HG03469 (cell line): Measurements from ENCODE around the gene SHQ1.

Source experiments
- ATAC-seq: cut with Tn5 transposase; IDR thresholded peaks from one replicate; pipeline ENCODE4 v1.9.1; 2021; ENCODE audit warnings: mild to moderate bottlenecking, moderate library complexity, moderate number of reproducible peaks; ENCODE audit not compliant: unreplicated experiment

SHQ1 gene

GRCh38 chr3:72847751-72848702 is at the start of gene SHQ1:
TSS of gene SHQ1 (minus strand) at chr3:72848445. CDS start at chr3:72848340, 105 bp downstream.
- ATAC-seq, result peak; percentile 72

GRCh38 chr3:72897758-72898007 is 49.4 kb upstream of the SHQ1 start:
- ATAC-seq, result no peak

- no peak for ATAC-seq
Observed at GRCh38 chr3:72896996-72897757, 48.9 kb upstream of the SHQ1 start.

DNA sequence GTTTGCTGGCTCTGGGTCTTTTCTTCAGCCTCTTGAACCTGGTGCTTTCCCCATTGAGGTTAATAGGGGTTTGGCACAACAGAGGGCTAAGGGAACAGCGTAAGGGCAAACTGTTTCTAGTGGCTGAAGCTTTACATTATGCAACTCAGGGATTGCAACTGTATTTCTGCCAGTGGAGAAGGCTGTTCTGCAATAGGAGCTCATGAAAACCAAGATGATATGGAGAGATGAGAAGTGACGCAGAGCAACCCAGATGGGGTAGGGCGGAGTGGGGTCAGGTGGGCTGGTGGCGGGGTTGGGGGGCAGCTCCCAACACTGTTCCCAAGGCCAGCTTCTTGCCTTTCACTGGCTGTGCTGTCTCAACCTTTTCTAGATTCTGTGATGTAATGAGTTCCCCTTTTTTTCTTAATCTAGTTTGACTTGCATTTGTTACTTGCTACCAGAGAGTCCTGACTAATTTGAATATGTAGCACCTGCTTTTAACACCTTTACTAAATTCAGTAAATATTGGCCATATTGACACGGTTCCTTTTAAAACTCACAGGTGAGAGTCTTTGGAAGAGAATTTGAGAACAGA is 46.8 kb upstream of the SHQ1 start:
- ATAC-seq, result no peak

DNA sequence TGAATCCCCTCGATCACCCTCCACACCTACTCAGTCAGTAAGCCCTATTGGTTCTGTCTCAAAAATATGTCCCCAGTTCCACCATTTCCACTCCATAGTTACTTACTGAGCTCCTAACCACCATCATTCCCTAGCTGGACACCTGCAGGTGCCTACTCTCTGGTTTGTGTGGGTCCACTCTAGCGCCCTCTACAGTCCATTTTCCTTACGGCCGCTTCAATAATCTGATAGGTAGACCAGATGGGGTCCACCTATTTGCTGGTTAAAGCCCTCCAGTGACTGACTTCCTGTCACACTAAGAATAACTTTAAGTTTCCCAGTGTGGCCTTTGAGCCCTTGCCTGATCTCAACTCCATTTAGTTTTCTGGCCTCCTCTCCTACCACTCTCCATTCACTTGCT is 44.6 kb upstream of the SHQ1 start:
- no peak for ATAC-seq

DNA sequence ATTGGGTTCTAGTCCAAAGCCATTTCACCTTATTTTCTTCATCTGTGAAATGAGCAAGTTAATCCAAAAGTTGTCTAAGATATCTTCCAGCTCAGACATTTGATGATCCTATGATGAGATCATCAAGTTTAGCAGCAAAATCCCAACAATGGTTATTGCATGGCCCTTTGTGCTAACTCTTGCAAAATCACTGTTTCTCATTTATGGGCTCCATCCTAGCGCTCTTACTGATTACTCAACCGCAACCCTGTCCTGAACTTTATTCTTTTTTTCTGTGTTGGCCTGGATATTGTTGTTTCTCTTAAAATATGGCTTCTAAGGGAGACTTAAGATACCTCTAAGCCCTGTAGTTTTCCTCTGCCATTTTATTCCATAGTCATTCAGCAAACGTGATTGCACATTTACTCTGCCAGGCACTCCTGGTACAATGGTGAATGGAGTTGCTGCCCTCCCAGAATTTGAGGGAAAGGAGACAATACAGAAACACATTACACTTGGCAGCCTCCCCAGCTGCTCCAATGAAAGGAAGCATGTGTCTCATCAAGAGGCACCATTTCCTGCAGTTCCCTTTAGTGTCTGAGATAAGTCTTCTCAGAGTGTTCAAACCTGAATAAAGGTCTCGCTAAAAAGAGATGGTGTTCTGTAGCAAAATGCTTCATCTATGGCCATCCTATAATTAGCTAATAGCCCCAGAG is 44.0 kb upstream of the SHQ1 start:
- ATAC-seq, result no peak

DNA sequence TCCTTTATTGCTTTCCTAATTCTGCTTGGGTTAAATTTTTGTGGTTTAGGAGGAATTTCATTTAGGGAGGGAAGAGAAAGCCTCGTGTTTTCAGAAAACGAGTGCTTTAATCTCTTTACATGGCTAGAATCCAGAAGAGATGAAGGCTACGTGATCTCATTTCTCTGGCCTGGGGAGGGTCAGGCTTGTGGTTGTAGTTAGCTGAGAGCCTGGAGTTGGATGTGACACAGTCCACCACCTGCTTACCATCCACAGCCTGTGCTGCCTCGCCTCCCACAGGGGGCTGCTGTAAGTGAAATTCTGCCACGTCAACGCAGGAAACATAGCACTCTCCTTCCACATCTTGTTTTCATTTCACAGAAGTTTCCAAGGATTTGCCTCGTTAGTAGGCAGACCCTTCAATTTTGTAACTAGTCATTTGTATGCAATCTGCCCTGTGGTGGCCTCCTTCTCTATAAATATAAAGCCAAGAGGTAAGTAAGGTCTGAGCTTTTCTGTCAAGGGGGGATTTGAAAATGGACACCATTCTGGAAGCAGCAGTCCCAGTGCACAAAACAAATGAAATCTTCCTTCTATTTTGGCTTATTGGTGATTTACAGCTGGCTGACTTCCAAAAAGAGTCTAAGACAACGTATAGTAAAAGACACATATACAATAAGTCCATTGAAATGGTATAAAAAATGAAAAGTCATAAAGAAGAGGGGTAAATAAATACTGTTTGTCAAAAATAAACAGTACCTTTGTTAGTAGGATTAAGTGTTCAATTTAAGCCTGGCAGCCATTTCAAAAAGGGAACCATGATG is 43.0 kb upstream of the SHQ1 start:
- no peak for ATAC-seq

DNA sequence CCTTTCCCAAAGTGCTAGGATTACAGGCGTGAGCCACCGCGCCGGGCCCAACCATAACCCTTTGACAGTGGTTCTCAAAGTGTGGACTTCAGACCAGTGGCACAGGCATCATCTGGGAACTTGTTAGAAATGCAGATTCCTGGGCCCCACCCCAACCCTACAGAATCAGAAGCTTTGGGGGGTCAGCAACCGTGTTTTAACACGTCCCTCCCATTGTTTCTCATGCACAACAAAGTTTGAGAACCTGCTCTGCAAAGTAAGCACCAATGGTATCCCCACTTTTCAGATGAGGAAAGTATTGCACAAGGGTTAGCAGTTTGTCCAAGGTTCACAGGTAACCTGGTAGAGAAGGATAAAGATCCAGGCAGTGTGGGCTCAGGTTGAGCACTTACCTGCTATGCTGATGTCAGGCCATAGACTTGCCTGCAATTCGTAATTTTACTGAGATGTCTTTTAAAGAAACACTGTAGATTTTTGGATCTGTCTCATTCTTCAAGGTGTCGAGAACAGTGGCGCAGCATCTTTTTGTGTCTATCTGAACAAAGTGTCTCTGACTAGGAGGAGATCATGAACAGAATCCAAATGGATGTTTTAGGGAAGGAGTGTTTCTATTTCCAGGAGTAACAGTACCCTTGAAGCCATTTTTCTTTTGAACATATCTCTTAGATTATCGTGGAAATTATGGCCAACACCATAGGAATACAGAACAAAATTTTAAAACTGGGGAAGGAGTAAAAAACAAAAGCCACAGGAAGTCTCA is 42.1 kb upstream of the SHQ1 start:
- ATAC-seq, result no peak

DNA sequence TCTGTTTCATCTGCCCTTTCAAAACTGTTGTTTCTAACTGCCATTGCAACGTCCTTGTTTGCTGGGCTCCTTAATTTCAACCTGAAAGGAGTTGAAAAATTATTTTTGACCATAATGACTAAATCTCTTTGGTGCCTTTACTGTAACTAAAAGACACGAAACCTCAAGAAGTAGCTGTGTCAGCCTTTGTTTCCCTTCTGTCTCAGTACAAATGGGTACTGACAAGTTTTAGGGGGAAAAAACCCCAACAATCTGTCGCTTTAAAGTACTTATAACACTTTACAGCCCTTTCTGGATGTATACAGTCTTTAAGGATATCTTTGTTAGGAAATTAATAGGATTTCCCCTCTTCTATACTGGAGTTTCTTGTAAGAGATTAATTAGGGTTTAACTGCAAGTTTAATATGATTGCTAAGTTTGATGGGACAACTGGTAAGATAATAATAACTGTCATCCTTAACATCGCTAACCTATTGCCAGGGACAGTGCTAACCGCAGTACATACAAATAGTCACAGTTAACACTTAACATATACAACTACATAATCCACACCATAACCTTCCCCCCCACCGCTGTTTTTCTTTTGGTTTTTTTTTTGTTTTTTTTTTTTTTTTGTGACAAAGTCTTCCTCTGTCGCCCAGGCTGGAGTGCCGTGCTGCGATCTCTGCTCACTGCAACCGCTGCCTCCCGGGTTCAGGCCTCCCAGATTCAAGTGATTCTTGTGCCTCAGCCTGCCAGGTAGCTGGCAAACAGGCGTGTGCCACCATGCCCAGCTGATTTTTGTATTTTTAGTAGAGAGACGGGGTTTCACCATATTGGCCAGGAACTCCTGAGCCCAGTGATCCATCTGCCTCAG is 41.3 kb upstream of the SHQ1 start:
- ATAC-seq, result no peak

GRCh38 chr3:72888546-72889309 is 40.5 kb upstream of the SHQ1 start:
- no peak for ATAC-seq

DNA sequence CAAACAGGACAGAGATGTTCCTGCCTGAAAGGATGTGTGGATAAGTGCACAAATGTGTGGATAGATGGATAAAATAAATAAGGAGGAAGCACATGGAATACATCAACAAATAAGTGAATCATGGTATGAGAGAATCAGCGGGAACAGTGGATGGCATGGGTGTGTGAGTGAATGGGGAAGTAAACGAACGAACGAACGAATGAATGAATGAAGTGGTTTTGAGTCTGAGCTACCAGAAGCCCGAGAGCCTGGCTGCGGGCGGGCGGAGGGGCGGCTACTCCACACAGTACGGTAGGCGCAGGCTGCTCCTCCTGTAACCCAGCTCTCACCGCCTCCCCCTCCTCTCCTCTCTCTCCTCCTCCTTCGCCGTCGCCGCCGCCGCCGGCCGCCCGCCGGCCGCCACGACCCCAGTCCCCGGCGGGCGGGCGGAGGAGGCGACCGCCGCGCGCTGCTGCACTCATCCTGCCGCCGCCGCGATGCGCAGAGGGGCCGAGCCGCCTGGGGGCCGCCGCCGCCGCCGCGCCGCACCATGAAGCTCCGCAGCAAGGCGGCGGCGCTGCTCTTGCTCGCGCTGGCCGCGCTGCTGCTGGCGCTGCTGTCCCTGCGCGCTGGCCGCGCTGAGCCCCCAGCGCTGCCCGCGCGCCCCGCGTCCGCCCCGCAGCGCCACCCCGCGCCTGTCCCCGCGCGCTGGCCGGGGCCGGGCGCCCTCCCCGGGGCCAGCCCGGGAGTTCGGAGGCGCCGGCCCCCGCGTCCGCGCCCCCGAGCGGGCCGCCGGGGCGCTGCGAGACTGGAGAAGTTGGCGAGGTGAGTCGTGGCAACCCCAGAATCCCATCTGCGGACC is 39.7 kb upstream of the SHQ1 start, which contains the start of gene GXYLT2:
GXYLT2 (plus strand) TSS at position 342 of the 841 bp plus-strand sequence; CDS start at position 530, 188 bp downstream.
- no peak for ATAC-seq

DNA sequence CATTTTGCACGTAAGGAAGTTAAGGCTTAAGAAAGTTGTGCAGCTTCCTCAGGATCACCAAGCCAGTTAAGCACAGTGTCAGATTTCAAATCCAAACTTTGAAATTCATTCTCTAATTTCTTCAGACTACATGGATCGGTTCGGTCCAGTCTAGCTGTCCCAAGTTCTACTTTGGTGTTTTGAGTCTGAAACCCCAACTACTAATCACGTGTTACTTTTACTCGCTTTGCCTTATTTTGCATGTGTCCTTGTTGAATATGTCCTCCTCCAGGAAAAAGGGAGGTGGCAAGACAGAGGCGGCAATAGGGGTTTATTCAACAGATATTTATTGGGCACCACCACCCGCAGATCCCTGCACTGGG is 39.1 kb upstream of the SHQ1 start:
- ATAC-seq, result no peak

DNA sequence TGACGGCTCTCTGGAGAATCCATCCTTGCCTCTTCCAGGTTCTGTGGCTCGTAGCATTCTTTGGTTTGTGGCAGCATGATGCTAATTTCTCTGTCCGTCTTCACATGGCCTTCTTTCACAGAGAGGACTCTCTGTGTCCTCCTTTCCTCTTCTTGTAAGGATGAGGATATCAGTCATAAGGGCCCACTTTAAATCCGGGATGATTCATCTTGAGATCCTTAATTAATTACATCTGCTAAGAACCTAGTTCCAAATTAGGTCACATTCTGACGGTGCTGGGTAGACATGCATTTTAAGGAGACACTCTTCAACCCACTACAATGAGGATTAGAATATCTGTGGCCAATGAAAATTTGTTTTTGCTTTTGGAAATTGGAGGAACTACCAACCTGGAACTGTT is 23.9 kb upstream of the SHQ1 start:
- no peak for ATAC-seq

DNA sequence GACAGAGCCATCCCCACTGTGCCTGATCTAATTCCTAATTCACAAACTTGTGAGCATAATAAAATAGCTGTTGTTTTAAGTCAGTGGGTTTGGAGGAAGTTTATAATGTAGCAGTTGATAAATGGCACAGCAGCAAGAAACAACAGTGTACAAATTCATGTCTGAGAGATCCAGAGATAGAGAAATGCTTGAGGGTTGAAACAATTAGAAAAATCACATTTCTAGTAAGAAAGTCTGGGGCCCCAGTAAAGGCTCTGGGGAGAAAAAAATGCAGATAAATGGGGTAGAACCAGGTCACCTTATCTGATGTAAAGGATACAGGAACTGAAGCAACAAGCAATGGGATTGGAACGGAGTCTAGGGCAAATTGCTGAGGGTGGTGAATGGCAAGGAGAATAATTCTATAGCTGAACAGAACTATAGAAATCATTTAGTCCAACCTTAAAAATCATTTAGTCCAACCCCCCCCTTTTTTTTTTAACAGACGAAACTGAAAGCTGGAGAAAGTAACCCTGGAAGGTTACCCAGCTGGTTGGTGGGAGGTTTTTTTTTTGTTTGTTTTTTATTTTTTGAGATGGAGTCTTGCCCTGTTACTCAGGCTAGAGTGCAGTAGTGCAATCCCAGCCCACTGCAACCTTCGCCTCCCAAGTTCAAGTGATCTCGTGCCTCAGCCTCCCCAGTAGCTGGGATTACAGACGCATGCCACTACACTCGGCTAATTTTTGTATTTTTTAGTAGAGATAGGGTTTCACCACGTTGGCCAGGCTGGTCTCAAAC is 14.3 kb upstream of the SHQ1 start:
- no peak for ATAC-seq

DNA sequence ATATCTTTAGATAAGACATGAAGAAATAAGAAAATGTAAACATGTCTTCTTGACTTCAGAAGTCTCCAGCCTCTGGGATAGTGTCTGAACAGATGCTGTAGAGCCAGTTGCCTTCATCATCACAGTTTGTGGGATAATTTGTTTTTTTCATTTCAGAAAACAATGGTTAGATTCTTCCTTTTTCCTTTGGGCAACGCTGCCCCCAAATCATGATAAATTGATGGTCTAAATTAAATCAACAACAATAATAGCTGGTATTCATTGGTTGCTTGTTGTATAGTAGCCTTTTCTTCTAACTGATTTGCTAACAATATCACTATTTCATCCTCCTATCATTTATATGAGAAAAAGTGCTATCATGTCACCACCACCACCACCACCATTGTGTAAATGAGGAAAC is 12.6 kb upstream of the SHQ1 start:
- no peak for ATAC-seq

DNA sequence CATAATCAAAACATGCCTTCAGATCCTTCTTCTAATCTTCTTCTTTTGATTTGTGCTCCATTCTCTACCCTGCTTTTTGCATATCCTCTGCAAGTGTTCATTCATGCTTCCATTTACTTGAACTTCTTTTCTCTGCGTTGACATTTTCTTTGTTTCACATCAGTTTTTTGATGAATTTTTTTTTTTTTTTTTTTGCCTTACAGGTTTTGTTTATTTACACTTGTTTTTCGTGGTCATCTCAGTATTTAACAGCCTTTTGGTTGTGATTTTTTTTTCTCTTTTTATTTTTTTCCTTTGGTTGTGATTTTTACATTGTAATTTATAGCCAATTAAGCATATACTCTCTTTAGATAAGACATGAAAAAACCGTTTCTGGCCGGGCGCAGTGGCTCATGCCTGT is 11.8 kb upstream of the SHQ1 start:
- ATAC-seq, result no peak
